HUES64 (cell line): ENCODE data around the gene IFNA21.
"Not testable (repeated sequence)": the region's sequence is repeated elsewhere in the genome, so short reads cannot be mapped to it uniquely, and the experiment has no call there.

Experiments used
- H3K27ac ChIP-seq: 2 replicates; pipeline ENCODE4 v1.7.0; 2013; ENCODE audit warnings: low read depth, low read length, inconsistent platforms
- H3K27me3 ChIP-seq: 2 replicates; pipeline ENCODE4 v1.6.1; 2013; ENCODE audit warnings: mild to moderate bottlenecking, low read length; ENCODE audit not compliant: insufficient read depth
- H3K36me3 ChIP-seq: 2 replicates; pipeline ENCODE4 v1.6.1; 2013; ENCODE audit warnings: mild to moderate bottlenecking, low read length; ENCODE audit not compliant: insufficient read depth
- H3K4me1 ChIP-seq: 2 replicates; pipeline ENCODE4 v1.6.1; 2013; ENCODE audit warnings: mild to moderate bottlenecking, low read length, moderate library complexity; ENCODE audit not compliant: insufficient read depth
- H3K4me3 ChIP-seq: 2 replicates; pipeline ENCODE4 v1.5.1; 2013; ENCODE audit warnings: mild to moderate bottlenecking, low read length, moderate library complexity
- H3K9ac ChIP-seq: 2 replicates; pipeline ENCODE4 v1.6.1; 2013; ENCODE audit warnings: mild to moderate bottlenecking, low read depth, low read length
- H3K9me3 ChIP-seq: 2 replicates; pipeline ENCODE4 v1.6.1; 2013; ENCODE audit warnings: low read depth, low read length; ENCODE audit not compliant: insufficient read depth
- WGBS: fragments of 150-250, 120-280 bp; methylation state at CpG from one replicate; pipeline ENCODE4 v1.1.7; 2013; ENCODE audit warnings: missing lambda C conversion rate; 5-methylcytosine and 5-hydroxymethylcytosine counted together

The IFNA21 gene

DNA sequence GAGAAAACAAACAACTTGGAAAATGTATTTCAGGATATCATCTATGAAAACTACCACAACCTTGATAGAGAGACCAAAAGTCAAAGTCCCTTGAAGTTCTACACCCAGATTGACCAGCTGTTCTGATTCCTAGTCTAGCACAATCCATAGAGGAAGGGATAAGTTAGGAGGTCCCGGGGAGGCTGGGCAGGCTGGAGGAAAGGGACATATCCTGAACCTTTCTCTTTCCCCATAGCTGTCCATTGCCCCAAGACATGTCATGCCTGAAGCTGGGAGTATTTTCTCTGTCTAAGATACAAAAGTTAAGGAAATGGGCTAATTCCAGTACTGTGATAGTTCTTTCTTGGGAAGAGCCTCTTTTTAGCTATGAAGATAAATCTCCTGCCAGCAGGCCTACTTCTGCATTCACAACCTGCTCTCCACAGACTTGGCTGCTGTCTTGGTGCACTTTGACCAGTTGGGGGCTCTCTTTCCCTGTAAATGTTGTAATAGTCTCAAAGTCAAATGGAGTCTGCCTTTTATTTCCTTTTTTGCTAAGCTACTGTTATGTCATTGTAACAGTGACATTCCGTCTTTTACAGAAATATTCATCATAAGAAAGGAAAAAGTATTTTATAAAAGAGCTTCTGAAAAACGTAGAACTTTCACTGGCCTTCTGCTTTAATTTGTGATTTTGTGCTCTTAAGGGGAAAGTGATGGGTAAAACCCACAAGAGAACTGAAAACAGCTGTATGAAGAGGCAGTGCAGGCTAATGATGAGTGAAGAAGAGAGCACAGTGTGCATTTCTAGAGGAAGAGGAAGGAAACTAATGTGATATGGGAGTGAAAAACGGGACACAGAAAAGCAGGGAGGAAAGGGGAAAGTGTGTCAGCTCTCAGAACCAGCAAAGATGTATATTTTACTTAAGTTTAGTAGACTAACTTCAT is 16.6 kb upstream of the IFNA21 start:
- H3K4me3 ChIP-seq, H3K27me3 ChIP-seq, H3K36me3 ChIP-seq, H3K4me1 ChIP-seq, H3K9me3 ChIP-seq, H3K9ac ChIP-seq, H3K27ac ChIP-seq: not testable (repeated sequence)
- 45% methylated on average over 3 of the region's 4 CpGs for WGBS

DNA sequence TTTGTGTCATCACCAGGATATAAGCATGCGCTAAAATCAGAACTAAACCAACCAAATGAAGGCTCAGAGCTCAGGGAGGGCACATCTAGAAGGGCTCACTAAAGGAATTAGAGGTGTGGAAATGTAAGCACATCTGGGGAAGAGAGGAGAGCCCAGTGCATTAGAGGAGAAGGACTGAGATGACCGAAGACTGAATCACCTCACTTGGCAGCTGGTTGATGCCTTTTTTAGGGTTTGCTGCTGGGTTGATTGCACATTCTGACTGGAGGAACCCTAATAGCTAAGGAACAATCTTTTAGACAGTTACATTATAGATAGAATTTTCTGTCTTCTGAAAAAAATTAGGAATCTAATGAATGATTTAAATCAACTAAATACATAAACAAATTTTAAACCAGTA is 8.2 kb upstream of the IFNA21 start:
- Histone ChIP-seq H3K27me3 (peaks cover 11% of the 10 kb centered on the region), H3K4me3 (no peak overlapping the region)
- WGBS = 98% methylated on average over 2 of the region's 2 CpGs

DNA sequence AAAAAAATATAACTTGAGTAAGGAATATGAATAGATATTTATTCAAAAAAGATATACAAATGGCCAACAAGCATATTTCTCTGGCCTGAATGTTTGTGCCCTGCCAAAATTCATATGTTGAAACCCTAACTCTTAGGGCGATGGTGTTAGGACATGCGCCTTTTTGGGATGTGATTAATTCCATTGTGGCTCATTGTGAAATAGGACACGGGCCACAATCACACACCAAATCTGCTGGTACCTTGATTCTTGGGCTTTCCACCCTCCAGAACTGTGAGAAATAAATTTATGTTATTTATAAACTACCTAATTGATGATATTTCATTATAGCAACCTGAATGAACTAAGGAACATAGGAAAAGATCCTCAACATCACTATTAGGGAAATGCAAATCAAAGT is 5.7 kb upstream of the IFNA21 start:
- WGBS = 93% methylated on average over 2 of the region's 3 CpGs
- Histone ChIP-seq H3K27me3 (peaks cover 6% of the 10 kb centered on the region), H3K4me3 (no peak overlapping the region), H3K9me3 (no peaks in the 10 kb centered on the region), H3K36me3 (no peaks in the 10 kb centered on the region), H3K4me1 (no peaks in the 10 kb centered on the region), H3K27ac (no peak overlapping the region), H3K9ac (no peak overlapping the region)

More for the DNA sequence above, 8.2 kb upstream of the IFNA21 start:
- Histone ChIP-seq H3K27ac (no peak overlapping the region), H3K9ac (no peak overlapping the region), H3K4me1 (no peaks in the 10 kb centered on the region), H3K36me3 (no peaks in the 10 kb centered on the region), H3K9me3 (no peaks in the 10 kb centered on the region)

DNA sequence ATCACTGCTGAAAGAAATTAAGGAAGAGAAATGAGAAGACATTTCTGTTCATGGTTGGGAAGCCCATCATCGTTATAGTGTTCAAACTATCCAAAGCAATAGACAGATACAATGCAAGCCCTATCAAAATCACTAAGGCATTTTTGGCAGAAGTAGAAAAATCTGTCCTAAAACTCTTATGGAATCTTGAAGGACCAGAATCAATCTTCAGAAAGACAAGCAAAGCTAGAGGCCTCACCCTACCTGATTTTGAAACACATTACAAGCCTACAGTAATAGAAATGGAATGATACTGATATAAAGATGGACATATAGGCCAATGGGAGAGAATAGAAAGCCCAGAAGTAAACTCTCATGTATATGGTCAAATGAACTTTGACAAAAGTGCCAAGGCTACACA is 4.9 kb upstream of the IFNA21 start:
- Histone ChIP-seq H3K9me3 (no peaks in the 10 kb centered on the region), H3K4me1 (no peaks in the 10 kb centered on the region), H3K27me3 (peaks cover 6% of the 10 kb centered on the region), H3K4me3 (no peak overlapping the region), H3K9ac (no peak overlapping the region), H3K36me3 (no peaks in the 10 kb centered on the region), H3K27ac (no peak overlapping the region)
- WGBS = 100% methylated on average over 1 of the region's 1 CpG

DNA sequence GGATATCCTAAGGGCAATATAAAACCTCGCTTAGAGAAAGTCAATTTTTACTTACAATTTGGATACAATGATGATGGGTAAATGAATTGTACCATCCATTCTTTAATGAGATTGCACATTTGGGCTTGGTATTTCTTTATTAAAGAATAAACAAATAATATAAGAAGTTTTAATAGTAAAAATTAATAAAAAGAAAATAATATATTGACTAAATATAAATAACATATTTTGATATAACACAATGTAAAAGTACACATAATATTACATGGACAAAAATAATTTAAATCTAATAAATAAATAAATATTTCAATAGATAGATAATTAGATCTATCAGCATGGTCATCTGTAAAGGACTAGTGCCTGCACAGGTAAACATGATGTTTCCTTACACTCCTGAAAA is 944 bp downstream of the IFNA21 start:
- H3K9ac ChIP-seq = no peak overlapping the region
- H3K9me3 ChIP-seq = no peaks in the 10 kb centered on the region
- H3K27ac ChIP-seq = no peak overlapping the region
- no peaks in the 10 kb centered on the region for H3K36me3 ChIP-seq
- no peak overlapping the region for H3K4me3 ChIP-seq
- no peaks in the 10 kb centered on the region for H3K4me1 ChIP-seq
- 100% methylated on average over 1 of the region's 1 CpG for WGBS
- H3K27me3 ChIP-seq = no peaks in the 10 kb centered on the region

DNA sequence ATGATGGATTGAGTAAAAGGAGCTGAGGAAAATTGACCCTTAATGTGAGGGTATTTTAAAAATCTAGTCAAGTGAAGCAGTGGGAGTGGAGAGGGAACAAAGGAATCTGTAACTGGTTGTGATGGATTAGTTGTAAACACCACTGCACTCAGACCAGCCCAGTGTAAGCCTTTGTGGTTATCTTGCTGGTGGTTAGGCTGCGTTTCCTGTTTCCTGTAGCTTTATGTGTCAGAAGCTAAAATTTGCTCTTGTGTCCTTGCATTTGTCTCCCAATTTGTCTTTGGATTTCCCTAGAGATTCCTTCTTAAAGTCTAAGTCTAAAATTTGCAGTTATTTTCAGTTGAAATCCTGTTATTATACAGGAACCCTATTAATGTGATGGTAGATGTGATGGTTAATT is 6.3 kb downstream of the IFNA21 start:
- Histone ChIP-seq H3K27ac (no peak overlapping the region), H3K9ac (no peak overlapping the region), H3K36me3 (no peaks in the 10 kb centered on the region), H3K4me3 (no peak overlapping the region), H3K27me3 (no peaks in the 10 kb centered on the region), H3K9me3 (no peaks in the 10 kb centered on the region), H3K4me1 (no peaks in the 10 kb centered on the region)
- WGBS = 83% methylated on average over 1 of the region's 1 CpG

DNA sequence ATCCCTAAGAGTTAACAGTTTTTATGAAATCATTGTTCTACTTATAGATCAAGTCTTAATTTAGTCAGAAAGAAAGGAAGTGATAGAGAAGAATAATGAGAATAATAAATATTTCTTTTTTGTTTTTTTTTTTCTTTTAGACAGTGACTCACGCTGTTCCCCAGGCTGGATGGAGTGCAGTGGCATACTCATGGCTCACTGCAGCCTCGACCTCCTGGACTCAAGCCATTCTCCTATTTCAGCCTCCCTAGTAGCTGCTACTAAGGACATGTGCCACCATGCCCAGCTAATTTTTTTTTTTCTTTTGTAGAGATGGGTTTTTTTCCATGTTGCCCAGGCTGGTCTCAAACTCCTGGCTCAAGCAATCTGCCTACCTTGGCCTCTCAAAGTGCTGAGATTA is 11.0 kb downstream of the IFNA21 start:
- Histone ChIP-seq H3K4me1 (peaks cover 6% of the 10 kb centered on the region; the same call in 1 of the 2 replicates), H3K4me3 (no peak overlapping the region), H3K27me3 (no peaks in the 10 kb centered on the region), H3K36me3 (no peaks in the 10 kb centered on the region), H3K9ac (no peak overlapping the region), H3K9me3 (no peaks in the 10 kb centered on the region), H3K27ac (no peak overlapping the region)
- WGBS = 86% methylated on average over 2 of the region's 2 CpGs

DNA sequence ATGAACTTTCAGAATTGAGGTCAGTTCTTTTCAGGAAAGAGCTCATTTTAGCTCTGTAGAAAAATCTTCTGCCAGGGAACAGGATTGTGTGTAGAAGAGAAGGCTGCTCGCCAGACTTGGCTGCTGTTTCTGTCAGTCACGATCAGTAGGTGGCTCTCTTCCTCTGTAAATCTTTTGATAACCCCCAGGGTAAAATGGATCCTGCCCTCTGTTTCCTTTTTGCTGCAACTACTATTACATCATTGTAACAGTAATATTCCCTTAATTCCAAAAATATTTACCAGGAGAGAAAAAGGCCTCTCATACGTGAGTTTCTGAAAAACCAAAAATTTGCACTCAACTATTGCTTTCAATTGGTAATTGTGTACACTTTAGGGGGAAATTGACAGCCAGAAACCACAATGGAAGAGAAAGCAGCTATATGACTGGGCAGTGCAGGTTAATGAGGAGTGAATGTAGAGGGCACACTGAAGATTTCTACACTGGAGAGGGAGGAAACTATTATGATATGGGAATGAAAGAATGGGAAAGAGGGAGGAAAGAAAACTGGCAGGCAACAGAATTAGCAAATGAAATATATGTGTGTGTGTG is 12.3 kb downstream of the IFNA21 start:
- Histone ChIP-seq H3K4me1 (peaks cover 6% of the 10 kb centered on the region; the same call in 1 of the 2 replicates), H3K9ac (no peak overlapping the region), H3K9me3 (no peaks in the 10 kb centered on the region), H3K27ac (no peak overlapping the region), H3K4me3 (no peak overlapping the region), H3K27me3 (no peaks in the 10 kb centered on the region), H3K36me3 (no peaks in the 10 kb centered on the region)
- WGBS = 4% methylated on average over 2 of the region's 3 CpGs

DNA sequence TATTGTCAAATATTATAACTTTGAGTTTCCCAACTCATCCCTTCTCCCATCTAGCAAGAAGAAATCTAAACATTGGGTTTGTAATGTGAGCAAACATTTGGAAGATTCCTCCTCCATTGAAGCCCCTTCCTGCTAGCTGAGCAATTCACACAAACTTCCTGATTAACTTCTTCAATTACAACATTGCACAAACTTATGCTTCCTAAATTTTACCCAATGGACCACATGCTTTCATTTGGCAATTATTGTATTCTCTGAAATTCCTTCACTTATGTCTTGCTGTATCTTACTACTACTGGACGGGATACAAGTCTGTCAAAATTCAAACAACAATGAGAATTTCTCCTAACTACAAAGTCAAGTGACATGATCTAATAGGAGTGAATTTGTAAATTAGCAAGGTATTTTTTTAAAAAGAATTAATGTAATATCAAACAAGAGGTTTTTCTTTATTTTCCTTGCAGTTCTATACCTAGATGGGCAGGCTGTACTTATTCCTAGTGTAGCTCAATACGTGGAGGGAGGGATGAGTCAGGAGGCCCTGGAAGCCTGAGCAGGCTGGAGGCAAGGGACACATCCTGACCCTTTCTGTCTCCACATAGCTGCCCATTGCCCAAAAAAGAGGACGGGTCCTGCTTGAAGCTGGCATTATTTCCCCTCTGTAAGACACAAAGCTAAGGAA is 13.0 kb downstream of the IFNA21 start:
- WGBS = 41% methylated on average over 3 of the region's 3 CpGs

DNA sequence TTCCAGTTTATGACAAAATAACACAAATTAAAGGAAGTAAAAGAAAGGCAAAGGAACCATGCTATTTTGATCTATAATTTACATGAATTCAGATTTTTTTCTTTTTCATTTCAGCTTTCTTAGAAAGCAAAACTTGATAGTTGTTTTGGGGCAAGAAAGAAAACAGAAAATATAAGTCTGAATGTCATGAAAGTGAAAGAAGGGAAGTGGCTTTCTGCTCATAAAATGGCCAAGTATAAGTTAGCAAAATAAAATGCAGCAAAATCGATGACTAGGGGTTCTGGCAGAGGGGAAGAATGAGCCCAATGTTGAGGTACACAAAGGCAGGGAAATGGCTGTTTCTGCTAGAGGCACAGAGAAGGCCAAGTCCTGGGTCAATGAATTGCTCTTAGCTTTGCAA is 21.9 kb downstream of the IFNA21 start:
- 89% methylated on average over 1 of the region's 1 CpG for WGBS
- Histone ChIP-seq H3K4me3 (no peak overlapping the region), H3K27me3 (no peaks in the 10 kb centered on the region), H3K4me1 (no peaks in the 10 kb centered on the region), H3K36me3 (no peaks in the 10 kb centered on the region), H3K9ac (no peak overlapping the region), H3K9me3 (no peaks in the 10 kb centered on the region; the same call in 1 of the 2 replicates), H3K27ac (no peak overlapping the region)

More for the DNA sequence above, 13.0 kb downstream of the IFNA21 start:
- Histone ChIP-seq H3K4me3 (no peak overlapping the region), H3K9ac (no peak overlapping the region), H3K9me3 (no peaks in the 10 kb centered on the region; the same call in 1 of the 2 replicates), H3K36me3 (no peaks in the 10 kb centered on the region), H3K27ac (no peak overlapping the region), H3K27me3 (no peaks in the 10 kb centered on the region), H3K4me1 (peaks cover 6% of the 10 kb centered on the region; the same call in 1 of the 2 replicates)

DNA sequence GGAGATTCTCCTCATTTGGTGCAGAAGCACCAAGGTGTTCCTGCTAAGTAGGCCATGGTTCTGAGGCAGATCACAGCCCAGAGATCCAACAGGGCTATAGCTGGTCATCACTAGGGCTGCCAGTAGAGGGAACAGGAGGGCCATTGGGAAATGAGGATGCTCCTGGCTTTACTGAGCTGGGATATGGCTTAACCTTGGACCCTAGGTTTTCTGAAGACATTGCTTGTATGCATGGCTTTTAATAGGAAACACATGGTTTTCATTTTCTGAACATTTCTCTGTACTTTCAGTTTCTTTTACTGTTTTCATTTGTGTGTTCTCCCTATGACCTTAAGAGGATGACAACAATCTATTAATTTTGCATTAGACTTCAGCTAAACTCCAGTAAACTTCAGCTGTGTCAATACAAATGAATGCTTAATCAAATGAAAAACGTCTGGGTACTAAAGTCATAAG is 25.0 kb downstream of the IFNA21 start, which contains the start of gene IFNW1:
Gene IFNW1, minus strand, starts transcription at position 406 of the 456 bp plus-strand sequence. Its CDS starts 262 bp downstream, at position 144.
- no peak within 1 kb of the TSS for H3K9ac ChIP-seq
- no peak within 1 kb of the TSS for H3K4me3 ChIP-seq
- H3K36me3 ChIP-seq = no peaks in the 10 kb centered on the region
- no peaks in the 10 kb centered on the region for H3K27me3 ChIP-seq
- H3K4me1 ChIP-seq = no peaks in the 10 kb centered on the region
- WGBS = no CpG with 5 or more reads among the region's 1 CpG
- no peaks in the 10 kb centered on the region for H3K9me3 ChIP-seq
- no peak within 1 kb of the TSS for H3K27ac ChIP-seq
